HG02852 (cell line): Measurements from ENCODE around the gene COA6.

Source experiments
- ATAC-seq: cut with Tn5 transposase; IDR thresholded peaks from one replicate; pipeline ENCODE4 v1.9.1; 2021; ENCODE audit warnings: mild to moderate bottlenecking, moderate library complexity; ENCODE audit not compliant: unreplicated experiment

Gene COA6

GRCh38 chr1:234408757-234409156, 35.5 kb downstream of the COA6 start:
- ATAC-seq: no peak

DNA sequence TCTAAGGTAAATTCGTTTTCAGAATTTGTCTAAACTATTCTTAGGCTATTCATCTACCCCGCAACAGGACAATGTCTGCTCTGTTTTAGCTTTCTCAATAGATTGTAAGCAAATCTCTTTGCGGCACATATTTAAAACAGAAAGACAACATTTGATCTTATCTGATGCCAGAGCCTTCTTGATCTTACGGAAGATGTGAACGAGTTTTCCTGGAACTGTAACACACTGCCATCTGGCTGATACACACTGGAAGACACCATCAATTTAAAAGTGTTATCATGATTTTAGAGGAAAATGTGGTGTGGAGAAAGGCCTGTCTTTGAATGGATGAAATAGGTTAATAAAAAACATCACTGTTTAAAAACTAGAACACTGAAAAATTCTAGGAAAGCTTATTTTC, 36.1 kb downstream of the COA6 start:
- ATAC-seq: no peak

- no peak for ATAC-seq
These were observed 39.6 kb downstream of the COA6 start for GRCh38 chr1:234412830-234413229.

- no peak for ATAC-seq
These were observed 40.2 kb downstream of the COA6 start for GRCh38 chr1:234413485-234413884.

DNA sequence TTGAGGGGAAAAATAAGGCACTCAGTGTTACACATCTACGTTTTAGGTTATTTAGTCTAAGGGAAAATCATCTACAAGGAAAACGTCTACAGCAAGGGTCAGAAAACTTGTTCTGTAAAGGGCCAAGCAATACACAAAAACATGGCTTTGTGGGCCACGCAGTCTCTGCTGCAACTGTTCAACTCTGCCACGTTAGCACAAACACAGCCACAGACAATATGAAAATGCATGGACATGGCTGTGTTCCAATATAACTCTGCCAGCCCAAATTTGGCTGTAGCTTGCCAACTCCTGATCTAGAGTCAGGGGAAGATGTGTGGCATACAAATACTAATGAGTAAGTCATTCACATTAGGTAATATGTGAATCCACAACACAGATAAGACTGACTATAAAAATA, 40.7 kb downstream of the COA6 start:
- no peak for ATAC-seq

DNA sequence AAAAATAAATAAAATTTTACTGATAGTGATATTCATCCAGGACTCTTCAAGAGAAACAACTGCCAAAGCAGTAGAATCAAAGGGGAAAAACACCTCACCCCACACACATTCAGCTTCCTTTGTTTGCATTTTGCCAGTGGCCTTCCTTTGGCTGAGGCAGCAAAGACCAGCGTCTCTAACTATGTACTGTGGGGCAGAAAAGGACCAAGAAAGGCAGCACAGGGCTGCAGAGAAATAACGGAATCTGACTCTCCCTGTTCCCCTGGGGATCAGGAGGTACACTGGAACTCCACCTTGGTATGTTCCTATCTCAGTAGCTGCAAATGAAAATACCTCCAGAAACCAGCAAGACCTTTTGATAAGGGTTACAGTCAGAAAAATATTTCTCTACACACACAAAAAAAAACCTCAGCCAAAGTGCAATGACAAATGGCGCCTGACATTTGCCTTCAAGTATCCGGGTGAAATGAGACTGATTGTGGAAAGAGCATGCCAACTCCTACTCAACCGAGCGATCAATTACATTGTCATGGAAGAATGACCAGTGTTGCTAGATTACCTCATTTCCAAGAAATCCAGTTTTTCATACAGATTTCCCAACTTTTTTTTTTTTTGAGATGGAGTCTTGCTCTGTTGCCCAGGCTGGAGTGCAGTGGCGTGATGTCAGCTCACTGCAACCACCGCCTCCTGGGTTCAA, 54.8 kb downstream of the COA6 start:
- no peak for ATAC-seq

GRCh38 chr1:234429434-234429806, 56.2 kb downstream of the COA6 start:
- no peak for ATAC-seq

- ATAC-seq: no peak
These were observed 57.4 kb downstream of the COA6 start for GRCh38 chr1:234430691-234431090.

GRCh38 chr1:234431255-234431654, 58.0 kb downstream of the COA6 start:
- no peak for ATAC-seq

DNA sequence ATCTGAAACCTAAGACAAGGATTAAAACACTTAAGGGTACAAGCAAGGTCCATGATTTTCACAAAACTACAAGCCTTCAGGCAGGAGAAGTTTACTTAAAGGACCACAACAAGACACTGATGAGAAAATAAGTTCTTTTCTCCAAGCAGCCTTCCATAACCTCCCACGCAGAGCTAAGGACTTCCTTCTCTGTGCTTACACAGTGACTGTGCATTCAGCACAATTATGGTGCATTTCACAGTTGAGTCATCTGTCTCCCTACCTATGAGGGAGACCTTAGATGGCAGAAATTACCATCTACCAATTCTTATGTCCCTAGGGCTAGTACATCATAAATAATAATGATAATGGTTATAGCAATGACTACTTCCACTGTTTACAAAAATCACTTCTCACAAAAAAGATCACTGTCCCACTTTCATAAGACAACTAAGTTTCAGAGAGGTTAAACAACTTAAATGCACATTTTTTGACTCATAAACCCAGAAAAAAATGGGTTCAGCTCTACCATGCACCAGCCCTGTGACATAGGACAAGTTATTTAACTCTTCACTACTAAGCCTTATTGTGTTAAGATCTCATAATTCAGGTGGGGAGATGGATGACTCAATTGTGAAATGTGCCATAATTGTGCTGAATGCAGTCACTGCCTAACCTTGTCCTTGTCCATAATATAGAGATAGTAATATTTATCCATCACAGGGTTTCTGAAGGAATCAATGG, 60.5 kb downstream of the COA6 start:
- peak; percentile 87 for ATAC-seq
